HG03103 (cell line): ENCODE data around the gene EDNRB.
A peak's percentile ranks its signal among the peaks of the same experiment; 100 is the strongest.
"Not testable (repeated sequence)": the region's sequence is repeated elsewhere in the genome, so short reads cannot be mapped to it uniquely, and the experiment has no call there.

Source experiments
- ATAC-seq: cut with Tn5 transposase; IDR thresholded peaks from one replicate; pipeline ENCODE4 v1.9.1; 2021; ENCODE audit warnings: low read depth; ENCODE audit not compliant: unreplicated experiment

EDNRB gene

DNA sequence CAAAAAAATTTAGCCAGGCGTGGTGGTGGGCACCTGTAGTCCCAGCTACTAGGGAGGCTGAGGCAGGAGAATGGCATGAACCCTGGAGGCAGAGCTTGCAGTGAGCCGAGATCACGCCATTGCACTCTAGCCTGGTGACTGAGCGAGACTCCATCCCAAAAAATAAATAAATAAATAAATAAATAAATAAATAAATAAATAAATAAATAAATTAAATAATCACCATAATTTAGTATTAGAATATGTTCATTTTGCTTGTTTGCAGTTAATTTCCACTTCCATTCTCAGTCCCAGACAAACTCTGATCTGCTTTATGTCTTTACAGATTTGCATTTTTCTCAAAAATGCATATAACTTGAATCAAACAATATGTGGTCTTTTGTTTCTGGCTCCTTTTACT lies 70.6 kb downstream of the EDNRB start:
- not testable (repeated sequence) for ATAC-seq

GRCh38 chr13:77846173-77846572 lies 72.5 kb downstream of the EDNRB start:
- ATAC-seq: peak; percentile 80
